Mesenchymal stem cell (in vitro differentiated cells and primary cell): Measurements from ENCODE around the gene GPR107.
A peak's percentile ranks its signal among the peaks of the same experiment; 100 is the strongest.
"Not testable (repeated sequence)": the region's sequence is repeated elsewhere in the genome, so short reads cannot be mapped to it uniquely, and the experiment has no call there.

ENCODE experiments used
- DNase-seq: peaks from one replicate; pipeline ENCODE4 v3.0.0-alpha.2; 2013
- H2AFZ ChIP-seq: one replicate; pipeline ENCODE4 v1.6.1; 2013; ENCODE audit warnings: low read depth, mild to moderate bottlenecking, control low read depth, inconsistent platforms, low read length, moderate library complexity
- H2AK5ac ChIP-seq: 2 replicates; pipeline ENCODE4 v1.6.1; 2013; ENCODE audit warnings: low read length, moderate library complexity, mild to moderate bottlenecking, inconsistent platforms; ENCODE audit not compliant: severe bottlenecking
- H2BK120ac ChIP-seq: one replicate; pipeline ENCODE4 v1.6.1; 2013; ENCODE audit warnings: low read depth, mild to moderate bottlenecking, inconsistent platforms, low read length, moderate library complexity
- H2BK12ac ChIP-seq, 2 experiments: one replicate each; pipeline ENCODE4 v1.6.1; 2013; ENCODE audit warnings: inconsistent platforms in 2 of 2, low read length in 2 of 2, mild to moderate bottlenecking in 2 of 2, moderate library complexity in 2 of 2, control low read depth in 1 of 2
- H2BK15ac ChIP-seq: one replicate; pipeline ENCODE4 v1.6.1; 2013; ENCODE audit warnings: mild to moderate bottlenecking, low read depth, inconsistent platforms; ENCODE audit not compliant: poor library complexity, severe bottlenecking
- H2BK5ac ChIP-seq: 2 replicates; pipeline ENCODE4 v1.6.1; 2013; ENCODE audit warnings: low read depth, mild to moderate bottlenecking, low read length, control low read depth, inconsistent platforms; ENCODE audit not compliant: poor library complexity, severe bottlenecking
- H3K14ac ChIP-seq, 2 experiments: one replicate each; pipeline ENCODE4 v1.6.1; 2013; ENCODE audit warnings: inconsistent platforms in 2 of 2, low read length in 2 of 2, control low read depth in 1 of 2, mild to moderate bottlenecking in 1 of 2, moderate library complexity in 1 of 2
- H3K18ac ChIP-seq, 2 experiments: one replicate each; pipeline ENCODE4 v1.6.1; 2013; ENCODE audit warnings: inconsistent platforms in 2 of 2, low read length in 2 of 2, control low read depth in 1 of 2, low read depth in 1 of 2, mild to moderate bottlenecking in 1 of 2
- H3K23ac ChIP-seq, 2 experiments: one replicate each; pipeline ENCODE4 v1.6.1; 2013; ENCODE audit warnings: inconsistent platforms in 2 of 2, low read length in 2 of 2, mild to moderate bottlenecking in 2 of 2, moderate library complexity in 2 of 2, control low read depth in 1 of 2
- H3K27ac ChIP-seq: 2 replicates; pipeline ENCODE4 v1.5.1; 2013; ENCODE audit warnings: mild to moderate bottlenecking, moderate library complexity, low read length, control low read depth, inconsistent platforms; ENCODE audit not compliant: poor library complexity, severe bottlenecking
- H3K27me3 ChIP-seq, 2 experiments: 2 replicates each; pipeline versions ENCODE4 v1.6.1 to v1.7.0; 2013; ENCODE audit warnings: low read length in 2 of 2, mild to moderate bottlenecking in 2 of 2, moderate library complexity in 2 of 2, control low read depth in 1 of 2, inconsistent platforms in 1 of 2; ENCODE audit not compliant: control insufficient read depth in 1 of 2, insufficient read depth in 1 of 2
- H3K36me3 ChIP-seq, 2 experiments: 2 replicates each; pipeline versions ENCODE4 v1.6.1 to v1.7.0; 2013; ENCODE audit warnings: low read length in 2 of 2, control low read depth in 1 of 2, inconsistent platforms in 1 of 2, low read depth in 1 of 2, mild to moderate bottlenecking in 1 of 2; ENCODE audit not compliant: insufficient read depth in 2 of 2, control insufficient read depth in 1 of 2
- H3K4ac ChIP-seq, 2 experiments: one replicate each; pipeline ENCODE4 v1.6.1; 2013; ENCODE audit warnings: inconsistent platforms in 2 of 2, low read length in 2 of 2, mild to moderate bottlenecking in 2 of 2, moderate library complexity in 2 of 2, control low read depth in 1 of 2, low read depth in 1 of 2
- H3K4me1 ChIP-seq: 2 replicates; pipeline ENCODE4 v1.6.1; 2013; ENCODE audit warnings: low read depth, low read length, control low read depth; ENCODE audit not compliant: control insufficient read depth, insufficient read depth
- H3K4me2 ChIP-seq: 2 replicates; pipeline ENCODE4 v1.6.1; 2013; ENCODE audit warnings: low read length, mild to moderate bottlenecking, inconsistent platforms; ENCODE audit not compliant: poor library complexity, severe bottlenecking
- H3K4me3 ChIP-seq, 2 experiments: 2 replicates each; pipeline versions ENCODE4 v1.5.1 to v1.7.0; 2013; ENCODE audit warnings: low read length in 2 of 2, mild to moderate bottlenecking in 2 of 2, control low read depth in 1 of 2, low read depth in 1 of 2; ENCODE audit not compliant: insufficient read depth in 1 of 2
- H3K79me1 ChIP-seq: replicated peaks from 2 replicates; pipeline ENCODE4 v1.6.1; 2013; ENCODE audit warnings: mild to moderate bottlenecking, control low read depth, low read length, inconsistent platforms; ENCODE audit not compliant: poor library complexity, severe bottlenecking
- H3K9ac ChIP-seq: 2 replicates; pipeline ENCODE4 v1.7.0; 2013; ENCODE audit warnings: mild to moderate bottlenecking, low read length, moderate library complexity
- H3K9me3 ChIP-seq: 2 replicates; pipeline ENCODE4 v1.7.0; 2013; ENCODE audit warnings: mild to moderate bottlenecking, low read length; ENCODE audit not compliant: control insufficient read depth
- H4K8ac ChIP-seq: one replicate; pipeline ENCODE4 v1.6.1; 2013; ENCODE audit warnings: inconsistent platforms, mild to moderate bottlenecking, low read length, moderate library complexity
- H4K91ac ChIP-seq: one replicate; pipeline ENCODE4 v1.6.1; 2013; ENCODE audit warnings: mild to moderate bottlenecking, low read length, inconsistent platforms
- WGBS: methylation state at CpG from one replicate; pipeline ENCODE4 v1.1.7; 2013; ENCODE audit warnings: mixed read lengths; 5-methylcytosine and 5-hydroxymethylcytosine counted together

The GPR107 gene

GRCh38 chr9:130009546-130009945, 44.2 kb upstream of the GPR107 start:
- H3K23ac ChIP-seq: not testable (repeated sequence)

DNA sequence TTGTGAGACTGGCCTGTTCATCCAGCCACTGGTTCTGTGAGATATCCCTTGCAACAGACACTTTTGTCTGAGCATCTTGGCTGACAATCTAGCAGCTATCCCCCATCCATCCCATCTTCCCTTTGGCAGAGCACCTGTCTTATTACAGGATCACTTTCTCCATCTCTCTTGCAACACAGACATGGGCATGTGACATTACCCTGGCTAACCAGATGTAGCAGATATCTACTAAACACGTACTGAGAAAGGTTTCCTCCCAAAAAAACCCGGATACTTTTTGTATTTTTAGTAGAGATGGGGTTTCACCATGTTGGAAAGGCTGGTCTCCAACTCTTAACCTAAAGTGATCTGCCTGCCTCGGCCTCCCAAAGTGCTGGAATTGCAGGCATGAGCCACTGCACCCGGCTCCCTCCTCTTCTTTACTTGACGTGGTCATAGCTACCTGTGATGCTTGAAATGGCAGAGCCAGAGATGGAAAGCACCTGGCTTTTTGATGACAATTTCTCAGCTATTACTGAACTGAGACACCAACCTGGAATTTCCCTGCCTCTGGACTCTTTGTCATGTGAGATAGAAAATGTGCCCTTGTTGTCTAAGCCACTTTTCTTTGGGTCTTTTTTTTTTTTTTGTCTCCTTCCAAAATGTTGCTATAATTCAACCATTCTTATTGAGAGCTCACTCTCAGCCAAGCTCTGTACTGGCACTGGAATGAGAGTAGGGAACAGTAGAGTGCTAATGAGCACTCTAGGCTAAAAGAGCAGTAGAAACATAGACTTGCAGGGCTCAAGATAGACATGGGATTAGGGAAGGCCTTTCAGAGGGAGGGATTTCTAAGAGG, 43.3 kb upstream of the GPR107 start:
- no peak overlapping the region for H2AFZ ChIP-seq
- no peak overlapping the region for H2BK120ac ChIP-seq
- H3K4me1 ChIP-seq: no peaks in the 10 kb centered on the region
- peak overlapping the region in 1 of 2 experiments; percentile 32 for H3K14ac ChIP-seq
- no peak overlapping the region for H4K8ac ChIP-seq
- peaks cover 6% of the 10 kb centered on the region for H3K9me3 ChIP-seq
- no peaks in the 10 kb centered on the region for H3K36me3 ChIP-seq
- H3K9ac ChIP-seq: no peak overlapping the region
- H3K4ac ChIP-seq: no peak overlapping the region
- no peak overlapping the region for H3K4me2 ChIP-seq
- no peak overlapping the region for H2BK5ac ChIP-seq
- H2BK12ac ChIP-seq: no peak overlapping the region
- 95% methylated on average over 5 of the region's 5 CpGs for WGBS
- H3K27ac ChIP-seq: no peak overlapping the region
- H3K27me3 ChIP-seq: no peaks in the 10 kb centered on the region
- no peak for DNase-seq
- H3K23ac ChIP-seq: no peak overlapping the region
- peaks cover 11% of the 10 kb centered on the region for H3K79me1 ChIP-seq
- H2BK15ac ChIP-seq: no peak overlapping the region
- no peak overlapping the region for H3K4me3 ChIP-seq
- H2AK5ac ChIP-seq: no peak overlapping the region
- H3K18ac ChIP-seq: no peak overlapping the region
- H4K91ac ChIP-seq: no peak overlapping the region

More at GRCh38 chr9:130009546-130009945, 44.2 kb upstream of the GPR107 start:
- DNase-seq, H3K27me3 ChIP-seq, H4K91ac ChIP-seq, H3K4me1 ChIP-seq, H3K9me3 ChIP-seq, H2BK120ac ChIP-seq, H4K8ac ChIP-seq, H3K27ac ChIP-seq, H2BK5ac ChIP-seq, H3K36me3 ChIP-seq, H3K14ac ChIP-seq, H3K18ac ChIP-seq, H2AK5ac ChIP-seq, H3K4ac ChIP-seq, H3K4me3 ChIP-seq, H2AFZ ChIP-seq, H3K4me2 ChIP-seq, H2BK15ac ChIP-seq, H3K9ac ChIP-seq, H2BK12ac ChIP-seq: not testable (repeated sequence)
- peaks cover 11% of the 10 kb centered on the region for H3K79me1 ChIP-seq
- 98% methylated on average over 6 of the region's 10 CpGs for WGBS

GRCh38 chr9:130013326-130013725, 40.4 kb upstream of the GPR107 start:
- Histone ChIP-seq H3K4me2 (no peak overlapping the region), H3K14ac (no peak overlapping the region), H3K9me3 (peaks cover 6% of the 10 kb centered on the region), H3K4me3 (no peak overlapping the region), H4K8ac (no peak overlapping the region), H3K9ac (no peak overlapping the region), H2AFZ (no peak overlapping the region), H2AK5ac (no peak overlapping the region), H3K27ac (no peak overlapping the region), H3K27me3 (no peaks in the 10 kb centered on the region), H4K91ac (no peak overlapping the region), H2BK15ac (no peak overlapping the region), H3K4ac (no peak overlapping the region), H3K18ac (no peak overlapping the region), H2BK120ac (no peak overlapping the region), H2BK12ac (no peak overlapping the region), H3K79me1 (peaks cover 8% of the 10 kb centered on the region), H3K36me3 (no peaks in the 10 kb centered on the region), H3K4me1 (peaks cover 7% of the 10 kb centered on the region), H2BK5ac (no peak overlapping the region), H3K23ac (no peak overlapping the region)
- 77% methylated on average over 2 of the region's 2 CpGs for WGBS
- no peak for DNase-seq

GRCh38 chr9:130015353-130016019, 38.2 kb upstream of the GPR107 start:
- no peak overlapping the region for H4K91ac ChIP-seq
- H4K8ac ChIP-seq: no peak overlapping the region
- H2BK120ac ChIP-seq: no peak overlapping the region
- H3K27me3 ChIP-seq: no peaks in the 10 kb centered on the region
- no peak overlapping the region for H3K4me2 ChIP-seq
- no peak overlapping the region for H3K4ac ChIP-seq
- H2BK5ac ChIP-seq: no peak overlapping the region
- H3K4me1 ChIP-seq: peaks cover 7% of the 10 kb centered on the region
- H2AFZ ChIP-seq: no peak overlapping the region
- no peak overlapping the region for H3K14ac ChIP-seq
- no peak overlapping the region for H3K23ac ChIP-seq
- H2BK15ac ChIP-seq: no peak overlapping the region
- H3K9ac ChIP-seq: no peak overlapping the region
- 97% methylated on average over 4 of the region's 5 CpGs for WGBS
- no peaks in the 10 kb centered on the region for H3K36me3 ChIP-seq
- no peak overlapping the region for H3K4me3 ChIP-seq
- no peak overlapping the region for H3K18ac ChIP-seq
- no peak overlapping the region for H3K27ac ChIP-seq
- H3K9me3 ChIP-seq: peaks cover 6% of the 10 kb centered on the region
- no peak overlapping the region for H2AK5ac ChIP-seq
- H3K79me1 ChIP-seq: peaks cover 1% of the 10 kb centered on the region
- no peak for DNase-seq
- no peak overlapping the region for H2BK12ac ChIP-seq
